H1 (cell line): Measurements from ENCODE around the gene TMEM40. TPM values are rescaled to one million over a fixed set of nuclear protein-coding genes. Genes with fewer than 3 reads are reported as not detected.

Experiments
- CTCF ChIA-PET: fragments of 300-600 bp; sonication (Branson Sonifier 250); formaldehyde crosslinking; loops from one replicate; lab custom pipeline; 2021; ENCODE audit not compliant: partially characterized antibody; lab: Charles Lee
- POLR2A ChIA-PET: fragments of 300-600 bp; sonication (Branson Sonifier 250); formaldehyde crosslinking; loops from one replicate; lab custom pipeline; 2021; ENCODE audit warnings: inconsistent platforms; ENCODE audit not compliant: partially characterized antibody; lab: Charles Lee
- DNase-seq, 2 experiments: peaks; one replicate each; pipeline versions ENCODE4 v3.0.0 to v3.0.0-alpha.2; 2010 to 2022; ENCODE audit warnings: low spot score in 2 of 2, low read depth in 1 of 2, mixed read lengths in 1 of 2
- FAIRE-seq: peaks from 2 replicates; lab custom pipeline; 2011; peaks lifted over from hg19 to GRCh38; lab: Jason Lieb, UNC
- H2AFZ ChIP-seq: 2 replicates; pipeline ENCODE4 v1.8.1; 2012; ENCODE audit warnings: low read length, inconsistent platforms
- H2AK5ac ChIP-seq: 2 replicates; pipeline ENCODE4 v1.6.1; 2013; ENCODE audit warnings: low read depth, low read length
- H2BK120ac ChIP-seq: replicated peaks from 2 replicates; pipeline ENCODE3; 2013; ENCODE audit warnings: low read depth, low read length, inconsistent platforms
- H2BK12ac ChIP-seq: 2 replicates; pipeline ENCODE4 v1.6.1; 2013; ENCODE audit warnings: low read depth, low read length
- H2BK15ac ChIP-seq: 2 replicates; pipeline ENCODE4 v1.6.1; 2013; ENCODE audit warnings: low read length
- H2BK20ac ChIP-seq: 2 replicates; pipeline ENCODE4 v1.6.1; 2013; ENCODE audit warnings: low read length
- H2BK5ac ChIP-seq: 2 replicates; pipeline ENCODE4 v1.6.1; 2013; ENCODE audit warnings: low read depth, low read length
- H3K14ac ChIP-seq: 2 replicates; pipeline ENCODE4 v1.6.1; 2013; ENCODE audit warnings: inconsistent platforms; ENCODE audit not compliant: insufficient read length
- H3K18ac ChIP-seq: 2 replicates; pipeline ENCODE4 v1.6.1; 2013; ENCODE audit warnings: low read length; ENCODE audit errors: extremely low read depth
- H3K23ac ChIP-seq: 2 replicates; pipeline ENCODE4 v1.6.1; 2013; ENCODE audit warnings: inconsistent platforms; ENCODE audit not compliant: insufficient read length
- H3K23me2 ChIP-seq: 2 replicates; pipeline ENCODE4 v1.6.1; 2013; ENCODE audit warnings: low read depth, low read length
- H3K27ac ChIP-seq: 2 replicates; pipeline ENCODE4 v1.6.1; 2011; ENCODE audit warnings: low read depth, low read length, inconsistent platforms
- H3K27me3 ChIP-seq, 4 experiments: replicated peaks in 1 of 4; 1 replicate in 1 of 4; 2 replicates in 3 of 4; pipeline versions ENCODE4 v1.6.1 to v1.8.1; 2011 to 2013; ENCODE audit warnings: low read length in 3 of 4, mild to moderate bottlenecking in 3 of 4, inconsistent platforms in 2 of 4, mixed read lengths in 2 of 4, moderate library complexity in 1 of 4; ENCODE audit not compliant: control insufficient read depth in 3 of 4, insufficient read depth in 3 of 4; ENCODE audit errors: extremely low read depth in 1 of 4
- H3K36me3 ChIP-seq, 4 experiments: 2 replicates each; pipeline versions ENCODE4 v1.6.1 to v1.8.1; 2011 to 2013; ENCODE audit warnings: mild to moderate bottlenecking in 4 of 4, low read length in 3 of 4, moderate library complexity in 2 of 4, control low read depth in 1 of 4, inconsistent platforms in 1 of 4; ENCODE audit not compliant: insufficient read depth in 4 of 4, control insufficient read depth in 2 of 4
- H3K4ac ChIP-seq: replicated peaks from 2 replicates; pipeline ENCODE3; 2013; ENCODE audit warnings: low read length, low read depth, mixed read lengths, inconsistent platforms; ENCODE audit not compliant: insufficient read length
- H3K4me1 ChIP-seq, 4 experiments: replicated peaks in 1 of 4; 1 replicate in 1 of 4; 2 replicates in 3 of 4; pipeline versions ENCODE4 v1.6.1 to v1.8.1; 2011 to 2013; ENCODE audit warnings: low read length in 3 of 4, inconsistent platforms in 2 of 4, mixed read lengths in 1 of 4; ENCODE audit not compliant: insufficient read depth in 4 of 4, control insufficient read depth in 3 of 4
- H3K4me2 ChIP-seq, 2 experiments: 2 replicates each; pipeline versions ENCODE4 v1.6.1 to v1.8.1; 2011 to 2013; ENCODE audit warnings: low read depth in 2 of 2, low read length in 2 of 2, control low read depth in 1 of 2, inconsistent platforms in 1 of 2, mild to moderate bottlenecking in 1 of 2; ENCODE audit not compliant: insufficient read depth in 1 of 2
- H3K4me3 ChIP-seq, 4 experiments: fragments of 200-600, 300-600 bp in 1 of 4; sonication (generic), shearing (Covaris generic), sonication (Bioruptor Twin) in 1 of 4; 2 replicates each; pipeline versions ENCODE4 v1.5.1 to v1.8.1; 2011 to 2016; ENCODE audit warnings: low read length in 4 of 4, low read depth in 3 of 4, control low read depth in 2 of 4, inconsistent platforms in 2 of 4, mild to moderate bottlenecking in 2 of 4, mixed read lengths in 1 of 4, moderate library complexity in 1 of 4; ENCODE audit not compliant: insufficient read depth in 2 of 4; ENCODE audit errors: extremely low read depth in 1 of 4
- H3K56ac ChIP-seq: replicated peaks from 2 replicates; pipeline ENCODE3; 2013; ENCODE audit warnings: low read depth, mild to moderate bottlenecking, mixed read lengths, low read length, inconsistent platforms; ENCODE audit not compliant: insufficient read length
- H3K79me1 ChIP-seq: 2 replicates; pipeline ENCODE4 v1.6.1; 2013; ENCODE audit warnings: low read depth, low read length, control low read depth
- H3K79me2 ChIP-seq, 2 experiments: 2 replicates each; pipeline versions ENCODE4 v1.6.1 to v1.8.1; 2012 to 2013; ENCODE audit warnings: low read length in 2 of 2, mild to moderate bottlenecking in 2 of 2, inconsistent platforms in 1 of 2; ENCODE audit not compliant: insufficient read depth in 2 of 2, control insufficient read depth in 1 of 2
- H3K9ac ChIP-seq, 4 experiments: replicated peaks in 1 of 4; 1 replicate in 1 of 4; 2 replicates in 3 of 4; pipeline versions ENCODE4 v1.6.1 to v1.8.1; 2011 to 2013; ENCODE audit warnings: low read depth in 3 of 4, low read length in 3 of 4, control low read depth in 2 of 4, mild to moderate bottlenecking in 2 of 4, moderate library complexity in 2 of 4, inconsistent platforms in 1 of 4; ENCODE audit errors: extremely low read depth in 1 of 4
- H3K9me3 ChIP-seq, 2 experiments: 2 replicates each; pipeline versions ENCODE4 v1.6.1 to v1.8.1; 2012 to 2013; ENCODE audit warnings: mild to moderate bottlenecking in 2 of 2, moderate library complexity in 2 of 2, control low read depth in 1 of 2, inconsistent platforms in 1 of 2, low read depth in 1 of 2, low read length in 1 of 2, mixed read lengths in 1 of 2; ENCODE audit not compliant: insufficient read depth in 2 of 2
- H4K20me1 ChIP-seq, 2 experiments: replicated peaks in 1 of 2; 2 replicates each; pipeline versions ENCODE3 to v1.8.1; 2011 to 2013; ENCODE audit warnings: inconsistent platforms in 2 of 2, low read length in 2 of 2, mild to moderate bottlenecking in 1 of 2; ENCODE audit not compliant: insufficient read depth in 2 of 2, control insufficient read depth in 1 of 2
- H4K5ac ChIP-seq: 2 replicates; pipeline ENCODE4 v1.6.1; 2013; ENCODE audit warnings: low read length, low read depth, mixed read lengths, inconsistent platforms; ENCODE audit not compliant: insufficient read length
- H4K8ac ChIP-seq: 2 replicates; pipeline ENCODE4 v1.8.0; 2013; ENCODE audit warnings: mild to moderate bottlenecking, moderate library complexity, low read length, inconsistent platforms; ENCODE audit not compliant: insufficient read depth; ENCODE audit errors: extremely low read depth
- H4K91ac ChIP-seq: replicated peaks from 2 replicates; pipeline ENCODE3; 2013; ENCODE audit warnings: low read length, mixed read lengths, inconsistent platforms; ENCODE audit not compliant: insufficient read length
- CBX8 ChIP-seq: fragments of 300-800, 300-1000 bp; sonication (generic); IDR thresholded peaks from 2 replicates; pipeline ENCODE4 v1.7.1; 2016; ENCODE audit warnings: low read depth, low read length, borderline replicate concordance
- JUND ChIP-seq: IDR thresholded peaks from 2 replicates; pipeline ENCODE4 v1.6.1; 2011; ENCODE audit warnings: mild to moderate bottlenecking, improper control_type of control experiment, low read length
- RXRA ChIP-seq: IDR thresholded peaks from 2 replicates; pipeline ENCODE4 v1.6.1; 2011; ENCODE audit warnings: low read depth, mild to moderate bottlenecking, low read length, moderate library complexity; ENCODE audit not compliant: insufficient read depth
- SUZ12 ChIP-seq: fragments of 200-600 bp; sonication (generic); IDR thresholded peaks from 2 replicates; pipeline ENCODE4 v1.6.1; 2012; ENCODE audit warnings: mild to moderate bottlenecking, inconsistent platforms, low read length, moderate library complexity, mixed read lengths
- TCF12 ChIP-seq: IDR thresholded peaks from 2 replicates; pipeline ENCODE4 v1.6.1; 2011; ENCODE audit warnings: low read depth, mild to moderate bottlenecking, low read length
- WGBS, 2 experiments: shearing (Covaris generic) in 1 of 2; methylation state at CpG; one replicate each; pipeline versions ENCODE4 v1.1.6 to v1.1.7; 2013 to 2015; ENCODE audit warnings: low lambda C conversion rate in 2 of 2, mixed read lengths in 2 of 2, inconsistent platforms in 1 of 2, low coverage in 1 of 2, missing lambda C conversion rate in 1 of 2; ENCODE audit not compliant: insufficient replicate concordance in 2 of 2, insufficient coverage in 1 of 2, insufficient read length in 1 of 2; ENCODE audit errors: extremely low coverage in 1 of 2, missing lambda C conversion rate in 1 of 2; 5-methylcytosine and 5-hydroxymethylcytosine counted together
- polyA plus RNA-seq, 7 experiments: library from polyadenylated mRNA; depleted of rRNA in 3 of 7; stranded (reverse) in 5 of 7; unstranded in 2 of 7; fragments of >200 nt in 5 of 7; fragments of 200-250 nt in 2 of 7; gene quantifications; 1 replicate in 5 of 7; 2 replicates in 1 of 7; 4 replicates in 1 of 7; pipeline versions ENCODE4 v1.2.1 to v1.2.3, GENCODE V29; 2011 to 2013; ENCODE audit warnings: missing spikeins in 2 of 7, mixed read lengths in 2 of 7
- total RNA-seq: library from RNA; stranded (reverse); fragmentation: NEBNext Ultra II Directional; extraction: Animal tissue kit (Norgen Biotek cat#: 25700); gene quantifications from 2 replicates; pipeline ENCODE4 v1.2.1, GENCODE V29; 2021

Gene TMEM40
- total and polyA plus RNA-seq, 2 of the 8 experiments (the other 6 are each of a cell fraction or from before 2014, with no cell fraction given) = 0.18 TPM; not detected in 1

DNA sequence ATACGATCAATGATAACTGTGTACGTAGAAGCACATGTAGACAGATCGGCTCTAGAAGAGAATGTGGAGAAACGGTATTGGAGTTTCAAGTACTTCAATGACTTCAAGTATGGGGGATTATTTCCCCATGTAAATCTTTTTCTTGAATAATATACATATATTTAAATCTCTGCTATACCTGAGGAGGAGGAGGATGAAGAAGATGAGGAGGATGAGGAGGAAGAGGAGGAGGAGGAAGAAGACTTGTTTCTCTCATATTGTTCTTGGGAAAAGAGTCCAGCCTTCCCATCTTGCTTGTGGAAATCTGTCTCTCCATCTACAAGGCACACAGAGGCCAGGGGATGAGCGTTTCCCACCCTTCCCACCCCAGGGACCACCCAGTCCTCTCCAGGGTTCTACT is 10.6 kb downstream of the TMEM40 start:
- CTCF ChIA-PET = interaction anchor here (1.4 kb wide), 1 partner anchor 11 kb away, joined by 3 read pairs; no protein-coding TSS in a partner anchor
- no peaks in the 10 kb centered on the region for H3K23me2 ChIP-seq
- no peak overlapping the region for H3K4me2 ChIP-seq
- H3K36me3 ChIP-seq = no peaks in the 10 kb centered on the region
- no peaks in the 10 kb centered on the region for H3K79me2 ChIP-seq
- no peaks in the 10 kb centered on the region for H3K79me1 ChIP-seq
- no peak for TF ChIP-seq RXRA
- TF ChIP-seq JUND = no peak
- no peak for TF ChIP-seq SUZ12
- no peak for TF ChIP-seq TCF12
- TF ChIP-seq CBX8 = no peak
- H3K4me1 ChIP-seq = 0 out of 7 replicates have a peak, but pooled peaks cover 0 to 2% (median 0%) of the 10 kb centered on the region in 4 experiments
- H2BK5ac ChIP-seq = no peak overlapping the region
- POLR2A ChIA-PET = no interaction called here
- no peak overlapping the region for H3K4ac ChIP-seq
- no peak overlapping the region for H2AK5ac ChIP-seq
- no peak overlapping the region for H3K56ac ChIP-seq
- no peak overlapping the region for H3K23ac ChIP-seq
- no peaks in the 10 kb centered on the region for H3K9me3 ChIP-seq
- no peak overlapping the region for H2BK12ac ChIP-seq
- no peak overlapping the region for H3K9ac ChIP-seq
- no peak overlapping the region for H4K5ac ChIP-seq
- no peak overlapping the region for H2BK120ac ChIP-seq
- no peak overlapping the region for H2BK20ac ChIP-seq
- H4K20me1 ChIP-seq = no peaks in the 10 kb centered on the region
- H3K4me3 ChIP-seq = no peak overlapping the region
- no peak overlapping the region for H4K91ac ChIP-seq
- no peak overlapping the region for H4K8ac ChIP-seq
- H2AFZ ChIP-seq = no peak overlapping the region
- no peak overlapping the region for H3K18ac ChIP-seq
- no peak overlapping the region for H3K27ac ChIP-seq
- H3K14ac ChIP-seq = no peak overlapping the region
- 95% methylated on average over 4 of the region's 5 CpGs; no CpG with 5 or more reads in 1 of the 2 experiments for WGBS, 2 experiments
- no peaks in the 10 kb centered on the region for H3K27me3 ChIP-seq
- no peak overlapping the region for H2BK15ac ChIP-seq
- no peak for DNase-seq
- FAIRE-seq = no peak
